Vein endothelial cell (primary cell): ENCODE results near the gene CD2. TPM values are rescaled to one million over a fixed set of nuclear protein-coding genes. Genes with fewer than 3 reads are reported as not detected.

ENCODE experiments used
- total RNA-seq: library from RNA; depleted of rRNA; stranded (reverse); fragments of >200 nt; gene quantifications from 2 replicates; pipeline ENCODE4 v1.2.3, GENCODE V29; 2012

The CD2 gene, protein sequence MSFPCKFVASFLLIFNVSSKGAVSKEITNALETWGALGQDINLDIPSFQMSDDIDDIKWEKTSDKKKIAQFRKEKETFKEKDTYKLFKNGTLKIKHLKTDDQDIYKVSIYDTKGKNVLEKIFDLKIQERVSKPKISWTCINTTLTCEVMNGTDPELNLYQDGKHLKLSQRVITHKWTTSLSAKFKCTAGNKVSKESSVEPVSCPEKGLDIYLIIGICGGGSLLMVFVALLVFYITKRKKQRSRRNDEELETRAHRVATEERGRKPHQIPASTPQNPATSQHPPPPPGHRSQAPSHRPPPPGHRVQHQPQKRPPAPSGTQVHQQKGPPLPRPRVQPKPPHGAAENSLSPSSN
- not detected in 2 replicates for total RNA-seq

DNA sequence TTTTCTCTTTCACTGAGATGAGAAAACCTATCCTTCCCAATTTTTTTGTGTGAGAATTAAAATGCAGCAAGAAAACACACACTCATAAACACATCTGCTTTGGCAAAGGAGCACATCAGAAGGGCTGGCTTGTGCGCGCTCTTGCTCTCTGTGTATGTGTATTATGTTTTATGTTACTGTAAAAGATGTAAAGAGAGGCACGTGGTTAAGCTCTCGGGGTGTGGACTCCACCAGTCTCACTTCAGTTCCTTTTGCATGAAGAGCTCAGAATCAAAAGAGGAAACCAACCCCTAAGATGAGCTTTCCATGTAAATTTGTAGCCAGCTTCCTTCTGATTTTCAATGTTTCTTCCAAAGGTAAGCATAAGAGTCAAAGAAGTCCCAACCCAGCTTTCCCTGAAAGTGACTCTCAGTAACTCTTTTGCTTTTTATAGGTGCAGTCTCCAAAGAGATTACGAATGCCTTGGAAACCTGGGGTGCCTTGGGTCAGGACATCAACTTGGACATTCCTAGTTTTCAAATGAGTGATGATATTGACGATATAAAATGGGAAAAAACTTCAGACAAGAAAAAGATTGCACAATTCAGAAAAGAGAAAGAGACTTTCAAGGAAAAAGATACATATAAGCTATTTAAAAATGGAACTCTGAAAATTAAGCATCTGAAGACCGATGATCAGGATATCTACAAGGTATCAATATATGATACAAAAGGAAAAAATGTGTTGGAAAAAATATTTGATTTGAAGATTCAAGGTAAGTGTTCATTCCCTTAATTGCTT is at the start of gene CD2:
TSS of gene CD2 (plus strand) at position 233 of the 780 bp plus-strand sequence. CDS start at position 296, 63 bp downstream.

Other genes starting within 250 kb of the CD2 start
- gene CD58, start 183.4 kb upstream of the CD2 start, total RNA-seq: 14.0 and 18.6 TPM in 2 replicates
- 0.76 and 1.3 TPM in 2 replicates for gene IGSF3, start 86.7 kb upstream of the CD2 start, total RNA-seq
- 43.8 and 97.0 TPM in 2 replicates for gene PTGFRN, start 155.5 kb downstream of the CD2 start, total RNA-seq
- 0.10 and 0.65 TPM in 2 replicates for gene CD101, start 247.3 kb downstream of the CD2 start, total RNA-seq